ENCODE results near the gene ANXA9.

Gene ANXA9

GRCh38 chr1:151005729-151006319 lies 23.7 kb downstream of the ANXA9 start:
- no peak for DNase-seq

GRCh38 chr1:151006327-151007052 lies 24.4 kb downstream of the ANXA9 start, which contains the start of gene MINDY1:
TSS of gene MINDY1 (minus strand) at chr1:151006902. CDS start at chr1:151002617, 4,285 bp downstream.
- DNase-seq: peak; percentile 76

- DNase-seq: no peak
Measured at GRCh38 chr1:151007853-151008243, 25.8 kb downstream of the ANXA9 start.

- peak; percentile 93 for DNase-seq
Measured at GRCh38 chr1:151008244-151009205, 26.4 kb downstream of the ANXA9 start, which contains the start of gene PRUNE1. TSS of gene PRUNE1 (plus strand) at chr1:151008449. CDS start at chr1:151008633, 184 bp downstream.

- DNase-seq: no peak
Measured at GRCh38 chr1:151009206-151009587, 27.1 kb downstream of the ANXA9 start.

GRCh38 chr1:151009674-151010345 lies 27.7 kb downstream of the ANXA9 start:
- no peak for DNase-seq

- DNase-seq: no peak
Measured at GRCh38 chr1:151010346-151010726, 28.2 kb downstream of the ANXA9 start.

- no peak for DNase-seq
Measured at GRCh38 chr1:151011154-151011850, 29.2 kb downstream of the ANXA9 start.

GRCh38 chr1:151012684-151013471 lies 30.8 kb downstream of the ANXA9 start:
- DNase-seq: no peak

- DNase-seq: peak; percentile 5
Measured at GRCh38 chr1:151013518-151013917, 31.4 kb downstream of the ANXA9 start.

GRCh38 chr1:151024540-151025146 lies 42.6 kb downstream of the ANXA9 start:
- peak; percentile 58 for DNase-seq

GRCh38 chr1:151026460-151026859 lies 44.4 kb downstream of the ANXA9 start:
- DNase-seq: no peak

GRCh38 chr1:151032164-151032563 lies 50.1 kb downstream of the ANXA9 start:
- no peak for DNase-seq

GRCh38 chr1:151035167-151035566 lies 53.1 kb downstream of the ANXA9 start:
- no peak for DNase-seq

- DNase-seq: no peak
Measured at GRCh38 chr1:151036356-151036755, 54.3 kb downstream of the ANXA9 start, which contains the start of gene BNIPL. TSS of gene BNIPL (plus strand) at chr1:151036586. CDS start at chr1:151036726, 140 bp downstream.

- DNase-seq: no peak
Measured at GRCh38 chr1:151037032-151037431, 54.9 kb downstream of the ANXA9 start.

GRCh38 chr1:151039521-151039920 lies 57.4 kb downstream of the ANXA9 start:
- no peak for DNase-seq

- no peak for DNase-seq
Measured at GRCh38 chr1:151043163-151043562, 61.1 kb downstream of the ANXA9 start.
